ENCODE data around the gene PRDM11.

DNA sequence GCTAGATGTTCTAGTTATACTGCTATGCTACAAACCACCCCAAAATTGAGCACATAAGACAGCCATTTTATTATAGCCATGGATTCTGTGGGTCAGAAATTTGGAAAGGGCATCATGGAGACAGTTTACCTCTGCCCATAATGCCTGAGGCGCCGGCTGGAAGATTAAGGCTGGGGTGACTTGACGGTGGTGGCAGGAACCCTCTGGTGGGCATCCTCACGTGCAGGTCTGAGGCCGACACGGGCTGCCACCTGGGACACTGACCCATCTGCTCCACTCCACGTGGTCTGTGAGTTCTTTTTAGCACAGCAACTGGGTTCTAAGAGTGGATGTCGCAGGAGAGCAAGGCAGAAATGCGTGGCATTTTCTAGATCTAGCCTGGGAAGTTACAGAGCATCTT lies 40.0 kb upstream of the PRDM11 start:
- TF ChIP-seq SPI1 (IDR thresholded peaks at IDR 0.05; ENCODE audit: low read depth, low read length) (no peak), POLR2A (IDR thresholded peaks at IDR 0.05; ENCODE audit: low read depth, low read length) (no peak), TAF1 (IDR thresholded peaks at IDR 0.05; ENCODE audit: low read depth, low read length) (no peak), POLR2AphosphoS5 (IDR thresholded peaks at IDR 0.05; ENCODE audit: low read depth, low read length) (no peak)
